K562 (cell line): ENCODE measurements around the gene PI4KA. TPM values are rescaled to one million over a fixed set of nuclear protein-coding genes. Genes with fewer than 3 reads are reported as not detected.

Experiments used
- FOXA1 ChIP-seq: fragments of 450-650 bp; IDR thresholded peaks from 2 replicates; pipeline ENCODE4 v1.6.1; 2016; ENCODE audit warnings: mild to moderate bottlenecking, borderline replicate concordance
- FOXP1 ChIP-seq: sonication (generic); formaldehyde crosslinking; IDR thresholded peaks from 2 replicates; pipeline ENCODE4 v1.8.0; 2022; ENCODE audit warnings: mild to moderate bottlenecking, missing genetic modification reagents
- ILF3 ChIP-seq: fragments of 450-650 bp; IDR thresholded peaks from 2 replicates; pipeline ENCODE4 v1.6.1; 2018; ENCODE audit warnings: antibody characterized with exemption, mild to moderate bottlenecking, moderate library complexity, borderline replicate concordance
- SMARCB1 ChIP-seq: IDR thresholded peaks from 2 replicates; pipeline ENCODE4 v1.6.1; 2011; ENCODE audit warnings: improper control_type of control experiment, low read depth; ENCODE audit not compliant: insufficient read length
- SRSF1 ChIP-seq: fragments of 200-400 bp; formaldehyde crosslinking; IDR thresholded peaks from 2 replicates; pipeline ENCODE4 v1.6.1; 2017; ENCODE audit warnings: mild to moderate bottlenecking, low read depth, low read length, moderate library complexity
- YBX1 ChIP-seq: fragments of 450-650 bp; IDR thresholded peaks from 2 replicates; pipeline ENCODE4 v1.7.1; 2016; ENCODE audit warnings: mild to moderate bottlenecking
- ZNF124 ChIP-seq: sonication (generic); formaldehyde crosslinking; IDR thresholded peaks from 2 replicates; pipeline ENCODE4 v1.8.1; 2022; ENCODE audit warnings: missing genetic modification reagents
- ZNF143 ChIP-seq: sonication (generic); formaldehyde crosslinking; IDR thresholded peaks from 2 replicates; pipeline ENCODE4 v1.9.0; 2022; ENCODE audit warnings: mild to moderate bottlenecking, missing genetic modification reagents
- ZNF224 ChIP-seq: sonication (generic); formaldehyde crosslinking; IDR thresholded peaks from 2 replicates; pipeline ENCODE4 v1.8.0; 2022; ENCODE audit warnings: mild to moderate bottlenecking, missing genetic modification reagents
- ZNF79 ChIP-seq: fragments of 250-450 bp; sonication (Bioruptor Pico); IDR thresholded peaks from 2 replicates; pipeline ENCODE4 v1.4.0; 2020; ENCODE audit warnings: low read depth, mild to moderate bottlenecking, moderate library complexity
- polyA plus RNA-seq, 8 experiments: library from polyadenylated mRNA; depleted of rRNA in 4 of 8; stranded (reverse) in 5 of 8; unstranded in 3 of 8; fragments of >200 nt; fragmentation: Nextera tagmentation in 2 of 8; fragmentation: Illumina TruSeq in 1 of 8; extraction: Ambion mirVana in 2 of 8; extraction: Trizol in 1 of 8; gene quantifications; 2 replicates each; pipeline versions ENCODE4 v1.2.1 to v1.2.3, GENCODE V29; 2011 to 2014; ENCODE audit warnings: inconsistent platforms in 1 of 8, missing spikeins in 1 of 8
- total RNA-seq, 7 experiments: library from RNA; depleted of rRNA in 6 of 7; stranded (reverse); fragments of >200 nt in 6 of 7; fragmentation: Illumina TruSeq in 2 of 7; extraction: Trizol in 2 of 7; gene quantifications; 2 replicates each; pipeline versions ENCODE4 v1.2.1 to v1.2.3, GENCODE V29; 2011 to 2021; ENCODE audit warnings: low replicate concordance in 1 of 7
- TF ChIP-seq, protein P1 (sequence below), 2 experiments: fragments of 450-650 bp in 1 of 2; sonication (generic) in 1 of 2; formaldehyde crosslinking in 1 of 2; IDR thresholded peaks; 2 replicates each; pipeline versions ENCODE4 v1.7.1 to v1.9.0; 2016 to 2022; ENCODE audit warnings: inconsistent platforms in 1 of 2, mild to moderate bottlenecking in 1 of 2, missing genetic modification reagents in 1 of 2
- TF ChIP-seq, protein P2 (sequence below): fragments of 150-350 bp; conservative IDR thresholded peaks from 2 replicates; pipeline ENCODE4 v1.6.1; 2014; ENCODE audit warnings: low read length
- TF ChIP-seq, protein P3 (sequence below): sonication (generic); formaldehyde crosslinking; IDR thresholded peaks from 2 replicates; pipeline ENCODE4 v1.8.1; 2023; ENCODE audit warnings: mild to moderate bottlenecking, missing genetic modification reagents

Gene PI4KA
- total and polyA plus RNA-seq, 9 of the 15 experiments (the other 6 are each of a cell fraction or from before 2014, with no cell fraction given) = 7.3 to 187 (median 84.7) TPM

DNA sequence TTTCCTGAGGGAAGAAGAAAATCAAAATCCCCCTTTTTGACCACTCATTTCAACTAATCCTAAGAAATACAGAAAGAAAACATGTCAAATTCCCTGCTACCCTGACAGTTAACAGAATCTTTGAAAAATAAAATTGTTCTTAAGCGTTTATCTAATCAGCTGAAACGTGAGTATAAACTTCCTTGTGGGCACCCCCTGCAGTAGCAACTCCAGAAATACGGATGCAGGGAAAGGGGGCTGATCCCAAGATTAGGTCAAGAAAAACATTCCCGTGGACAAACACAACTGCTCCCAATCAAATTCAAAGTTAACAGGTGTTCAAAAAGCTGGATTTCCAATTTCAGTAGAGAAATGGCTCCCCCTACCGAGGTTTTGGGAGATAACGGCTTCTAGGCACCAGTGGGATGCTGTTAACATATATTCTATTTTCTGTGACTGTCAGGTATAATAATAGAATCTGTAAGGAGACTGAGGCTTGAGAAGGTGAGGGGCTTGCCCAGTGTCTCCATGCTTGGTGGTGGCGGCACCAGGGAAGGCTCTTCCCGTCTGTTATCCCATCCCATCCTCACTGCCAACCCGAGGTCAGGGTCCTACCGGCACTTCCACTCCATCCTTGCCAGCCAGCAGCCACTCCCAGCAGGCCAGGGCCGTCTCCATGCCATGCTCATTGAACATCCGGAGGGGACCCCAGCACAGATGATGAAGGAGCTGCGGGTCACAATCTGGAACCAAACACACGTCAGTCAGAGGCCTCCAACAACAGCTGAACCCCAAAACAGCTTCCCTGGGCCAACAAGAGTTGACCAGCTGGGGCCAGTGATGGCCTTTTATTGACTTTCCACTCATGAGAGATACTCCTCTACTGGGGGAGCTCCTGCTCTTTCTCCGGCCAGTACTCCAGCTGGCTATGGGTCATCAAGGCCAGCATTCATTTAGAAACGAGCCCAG, 116.7 kb downstream of the PI4KA start (continued):
- TF ChIP-seq, protein P1, sequence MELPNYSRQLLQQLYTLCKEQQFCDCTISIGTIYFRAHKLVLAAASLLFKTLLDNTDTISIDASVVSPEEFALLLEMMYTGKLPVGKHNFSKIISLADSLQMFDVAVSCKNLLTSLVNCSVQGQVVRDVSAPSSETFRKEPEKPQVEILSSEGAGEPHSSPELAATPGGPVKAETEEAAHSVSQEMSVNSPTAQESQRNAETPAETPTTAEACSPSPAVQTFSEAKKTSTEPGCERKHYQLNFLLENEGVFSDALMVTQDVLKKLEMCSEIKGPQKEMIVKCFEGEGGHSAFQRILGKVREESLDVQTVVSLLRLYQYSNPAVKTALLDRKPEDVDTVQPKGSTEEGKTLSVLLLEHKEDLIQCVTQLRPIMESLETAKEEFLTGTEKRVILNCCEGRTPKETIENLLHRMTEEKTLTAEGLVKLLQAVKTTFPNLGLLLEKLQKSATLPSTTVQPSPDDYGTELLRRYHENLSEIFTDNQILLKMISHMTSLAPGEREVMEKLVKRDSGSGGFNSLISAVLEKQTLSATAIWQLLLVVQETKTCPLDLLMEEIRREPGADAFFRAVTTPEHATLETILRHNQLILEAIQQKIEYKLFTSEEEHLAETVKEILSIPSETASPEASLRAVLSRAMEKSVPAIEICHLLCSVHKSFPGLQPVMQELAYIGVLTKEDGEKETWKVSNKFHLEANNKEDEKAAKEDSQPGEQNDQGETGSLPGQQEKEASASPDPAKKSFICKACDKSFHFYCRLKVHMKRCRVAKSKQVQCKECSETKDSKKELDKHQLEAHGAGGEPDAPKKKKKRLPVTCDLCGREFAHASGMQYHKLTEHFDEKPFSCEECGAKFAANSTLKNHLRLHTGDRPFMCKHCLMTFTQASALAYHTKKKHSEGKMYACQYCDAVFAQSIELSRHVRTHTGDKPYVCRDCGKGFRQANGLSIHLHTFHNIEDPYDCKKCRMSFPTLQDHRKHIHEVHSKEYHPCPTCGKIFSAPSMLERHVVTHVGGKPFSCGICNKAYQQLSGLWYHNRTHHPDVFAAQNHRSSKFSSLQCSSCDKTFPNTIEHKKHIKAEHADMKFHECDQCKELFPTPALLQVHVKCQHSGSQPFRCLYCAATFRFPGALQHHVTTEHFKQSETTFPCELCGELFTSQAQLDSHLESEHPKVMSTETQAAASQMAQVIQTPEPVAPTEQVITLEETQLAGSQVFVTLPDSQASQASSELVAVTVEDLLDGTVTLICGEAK (IDR thresholded peaks at IDR 0.05) = no peak
- TF ChIP-seq, protein P1 (CRISPR knock-in tag; IDR thresholded peaks at IDR 0.05) = no peak
- no peak for TF ChIP-seq ILF3
- TF ChIP-seq, protein P2, sequence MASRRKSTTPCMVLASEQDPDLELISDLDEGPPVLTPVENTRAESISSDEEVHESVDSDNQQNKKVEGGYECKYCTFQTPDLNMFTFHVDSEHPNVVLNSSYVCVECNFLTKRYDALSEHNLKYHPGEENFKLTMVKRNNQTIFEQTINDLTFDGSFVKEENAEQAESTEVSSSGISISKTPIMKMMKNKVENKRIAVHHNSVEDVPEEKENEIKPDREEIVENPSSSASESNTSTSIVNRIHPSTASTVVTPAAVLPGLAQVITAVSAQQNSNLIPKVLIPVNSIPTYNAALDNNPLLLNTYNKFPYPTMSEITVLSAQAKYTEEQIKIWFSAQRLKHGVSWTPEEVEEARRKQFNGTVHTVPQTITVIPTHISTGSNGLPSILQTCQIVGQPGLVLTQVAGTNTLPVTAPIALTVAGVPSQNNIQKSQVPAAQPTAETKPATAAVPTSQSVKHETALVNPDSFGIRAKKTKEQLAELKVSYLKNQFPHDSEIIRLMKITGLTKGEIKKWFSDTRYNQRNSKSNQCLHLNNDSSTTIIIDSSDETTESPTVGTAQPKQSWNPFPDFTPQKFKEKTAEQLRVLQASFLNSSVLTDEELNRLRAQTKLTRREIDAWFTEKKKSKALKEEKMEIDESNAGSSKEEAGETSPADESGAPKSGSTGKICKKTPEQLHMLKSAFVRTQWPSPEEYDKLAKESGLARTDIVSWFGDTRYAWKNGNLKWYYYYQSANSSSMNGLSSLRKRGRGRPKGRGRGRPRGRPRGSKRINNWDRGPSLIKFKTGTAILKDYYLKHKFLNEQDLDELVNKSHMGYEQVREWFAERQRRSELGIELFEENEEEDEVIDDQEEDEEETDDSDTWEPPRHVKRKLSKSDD = no peak
- TF ChIP-seq ZNF224 (CRISPR knock-in tag) = no peak
- TF ChIP-seq FOXP1 (CRISPR knock-in tag) = no peak; the same call in 1 of the 2 replicates
- TF ChIP-seq FOXA1 = no peak
- no peak for TF ChIP-seq SMARCB1
- TF ChIP-seq SRSF1 = no peak
- no peak for TF ChIP-seq ZNF79 (CRISPR knock-in tag)
- TF ChIP-seq ZNF124 = no peak
- TF ChIP-seq ZNF143 (CRISPR knock-in tag) = peak; percentile 55; the same call in 1 of the 2 replicates
- no peak for TF ChIP-seq YBX1
- TF ChIP-seq, protein P3, sequence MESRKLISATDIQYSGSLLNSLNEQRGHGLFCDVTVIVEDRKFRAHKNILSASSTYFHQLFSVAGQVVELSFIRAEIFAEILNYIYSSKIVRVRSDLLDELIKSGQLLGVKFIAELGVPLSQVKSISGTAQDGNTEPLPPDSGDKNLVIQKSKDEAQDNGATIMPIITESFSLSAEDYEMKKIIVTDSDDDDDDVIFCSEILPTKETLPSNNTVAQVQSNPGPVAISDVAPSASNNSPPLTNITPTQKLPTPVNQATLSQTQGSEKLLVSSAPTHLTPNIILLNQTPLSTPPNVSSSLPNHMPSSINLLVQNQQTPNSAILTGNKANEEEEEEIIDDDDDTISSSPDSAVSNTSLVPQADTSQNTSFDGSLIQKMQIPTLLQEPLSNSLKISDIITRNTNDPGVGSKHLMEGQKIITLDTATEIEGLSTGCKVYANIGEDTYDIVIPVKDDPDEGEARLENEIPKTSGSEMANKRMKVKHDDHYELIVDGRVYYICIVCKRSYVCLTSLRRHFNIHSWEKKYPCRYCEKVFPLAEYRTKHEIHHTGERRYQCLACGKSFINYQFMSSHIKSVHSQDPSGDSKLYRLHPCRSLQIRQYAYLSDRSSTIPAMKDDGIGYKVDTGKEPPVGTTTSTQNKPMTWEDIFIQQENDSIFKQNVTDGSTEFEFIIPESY = no peak
